Medulla oblongata (tissue), 1 donor: ENCODE results near the gene ARNT2.

Source experiments
- DNase-seq: peaks from one replicate; pipeline ENCODE4 v3.0.0-alpha.2; 2015; ENCODE audit errors: extremely low spot score

ARNT2 gene

GRCh38 chr15:80573606-80574005, 169.4 kb downstream of the ARNT2 start:
- no peak for DNase-seq

- DNase-seq: no peak
Measured at GRCh38 chr15:80574590-80574989, 170.4 kb downstream of the ARNT2 start.

- no peak for DNase-seq
Measured at GRCh38 chr15:80576519-80577090, 172.4 kb downstream of the ARNT2 start.

GRCh38 chr15:80577552-80578205, 173.5 kb downstream of the ARNT2 start:
- DNase-seq: no peak

- DNase-seq: no peak
Measured at GRCh38 chr15:80578206-80578595, 174.0 kb downstream of the ARNT2 start.

GRCh38 chr15:80578871-80579270, 174.7 kb downstream of the ARNT2 start:
- no peak for DNase-seq

GRCh38 chr15:80579611-80580010, 175.4 kb downstream of the ARNT2 start:
- no peak for DNase-seq

GRCh38 chr15:80580106-80580505, 175.9 kb downstream of the ARNT2 start:
- no peak for DNase-seq

- no peak for DNase-seq
Measured at GRCh38 chr15:80580536-80581260, 176.5 kb downstream of the ARNT2 start.

GRCh38 chr15:80581976-80582375, 177.8 kb downstream of the ARNT2 start:
- no peak for DNase-seq

GRCh38 chr15:80582816-80583423, 178.7 kb downstream of the ARNT2 start:
- DNase-seq: no peak

- DNase-seq: no peak
Measured at GRCh38 chr15:80584561-80584964, 180.4 kb downstream of the ARNT2 start.

GRCh38 chr15:80584973-80585525, 180.9 kb downstream of the ARNT2 start:
- DNase-seq: no peak

GRCh38 chr15:80585544-80586018, 181.4 kb downstream of the ARNT2 start:
- DNase-seq: no peak

- DNase-seq: no peak
Measured at GRCh38 chr15:80586161-80586560, 182.0 kb downstream of the ARNT2 start.

- DNase-seq: no peak
Measured at GRCh38 chr15:80587007-80587406, 182.8 kb downstream of the ARNT2 start.

GRCh38 chr15:80587816-80588456, 183.8 kb downstream of the ARNT2 start:
- no peak for DNase-seq

- DNase-seq: no peak
Measured at GRCh38 chr15:80588801-80589200, 184.6 kb downstream of the ARNT2 start.

GRCh38 chr15:80590761-80591355, 186.7 kb downstream of the ARNT2 start:
- DNase-seq: no peak

GRCh38 chr15:80591471-80591870, 187.3 kb downstream of the ARNT2 start:
- DNase-seq: no peak
